Hepatocyte (in vitro differentiated cells): ENCODE results near the gene APOA1. TPM values are rescaled to one million over a fixed set of nuclear protein-coding genes. Genes with fewer than 3 reads are reported as not detected.
A peak's percentile ranks its signal among the peaks of the same experiment; 100 is the strongest.

Source experiments
- DNase-seq: peaks from one replicate; pipeline ENCODE4 v3.0.0-alpha.2; 2016; ENCODE audit warnings: low spot score
- H2AFZ ChIP-seq: fragments of 200-600 bp; sonication (generic); 2 replicates; pipeline ENCODE4 v1.6.0; 2016; ENCODE audit warnings: antibody characterized with exemption, mild to moderate bottlenecking
- H3K27ac ChIP-seq: fragments of 200-600 bp; sonication (generic); 2 replicates; pipeline ENCODE4 v1.5.1; 2016; ENCODE audit warnings: mild to moderate bottlenecking
- H3K27me3 ChIP-seq: fragments of 200-600 bp; sonication (generic); 2 replicates; pipeline ENCODE4 v1.6.1; 2016
- H3K36me3 ChIP-seq: fragments of 200-600 bp; sonication (generic); replicated peaks from 2 replicates; pipeline ENCODE4 v1.5.1; 2016; ENCODE audit warnings: low read depth; ENCODE audit not compliant: insufficient read depth
- H3K4me1 ChIP-seq: fragments of 200-600 bp; sonication (generic); 2 replicates; pipeline ENCODE4 v1.5.1; 2016; ENCODE audit warnings: mild to moderate bottlenecking, moderate library complexity; ENCODE audit not compliant: insufficient read depth
- H3K4me2 ChIP-seq: fragments of 200-600 bp; sonication (generic); 2 replicates; pipeline ENCODE4 v1.6.0; 2016
- H3K4me3 ChIP-seq: fragments of 200-600 bp; sonication (generic); 2 replicates; pipeline ENCODE4 v1.5.1; 2016; ENCODE audit warnings: mild to moderate bottlenecking
- H3K79me2 ChIP-seq: fragments of 200-600 bp; sonication (generic); 2 replicates; pipeline ENCODE4 v1.6.0; 2017; ENCODE audit warnings: mild to moderate bottlenecking
- H3K9me2 ChIP-seq: fragments of 200-600 bp; sonication (generic); replicated peaks from 2 replicates; pipeline ENCODE4 v1.6.0; 2017; ENCODE audit warnings: mild to moderate bottlenecking; ENCODE audit not compliant: insufficient read depth
- H3K9me3 ChIP-seq: fragments of 200-600 bp; sonication (generic); 2 replicates; pipeline ENCODE4 v1.5.1; 2016; ENCODE audit warnings: low read depth, mild to moderate bottlenecking
- H4K20me1 ChIP-seq: fragments of 200-600 bp; sonication (generic); 2 replicates; pipeline ENCODE4 v1.6.0; 2016; ENCODE audit warnings: mild to moderate bottlenecking; ENCODE audit not compliant: insufficient read depth, poor library complexity, severe bottlenecking
- CTCF ChIP-seq: fragments of 200-600 bp; sonication (generic); IDR thresholded peaks from 2 replicates; pipeline ENCODE4 v1.5.1; 2016; ENCODE audit warnings: antibody characterized with exemption, mild to moderate bottlenecking; ENCODE audit not compliant: poor library complexity
- EZH2 ChIP-seq: fragments of 200-600 bp; sonication (generic); IDR thresholded peaks from 2 replicates; pipeline ENCODE4 v1.6.1; 2016; ENCODE audit warnings: antibody characterized with exemption, mild to moderate bottlenecking, borderline replicate concordance
- EZH2phosphoT487 ChIP-seq: fragments of 200-600 bp; sonication (generic); IDR thresholded peaks from one replicate; pipeline ENCODE4 v1.6.1; 2018; ENCODE audit warnings: antibody characterized with exemption, mild to moderate bottlenecking, low read depth, moderate library complexity; ENCODE audit not compliant: unreplicated experiment, severe bottlenecking
- WGBS: methylation state at CpG from one replicate; pipeline ENCODE4 v1.1.6; 2016; ENCODE audit warnings: low lambda C conversion rate; ENCODE audit errors: missing lambda C conversion rate; 5-methylcytosine and 5-hydroxymethylcytosine counted together
- polyA plus RNA-seq: library from polyadenylated mRNA; unstranded; fragments of >200 nt; fragmentation: Nextera tagmentation; extraction: Ambion mirVana; gene quantifications from 2 replicates; pipeline ENCODE4 v1.2.1, GENCODE V29; 2016
- total RNA-seq: library from RNA; depleted of rRNA; stranded (reverse); fragments of >200 nt; gene quantifications from 2 replicates; pipeline ENCODE4 v1.2.3, GENCODE V29; 2014

Gene APOA1
- total and polyA plus RNA-seq, 2 experiments from 2014 or later = 4,253 to 7,624 TPM

- peaks cover 42% of the 10 kb centered on the region for H3K4me1 ChIP-seq
- 75% methylated on average over 22 of the region's 22 CpGs for WGBS
Observed at GRCh38 chr11:116825854-116826750, 11.3 kb downstream of the APOA1 start.

GRCh38 chr11:116825434-116825833, 12.0 kb downstream of the APOA1 start:
- Histone ChIP-seq H3K36me3 (no peaks in the 10 kb centered on the region), H3K27ac (no peak overlapping the region)
- DNase-seq = no peak

More at GRCh38 chr11:116825854-116826750, 11.3 kb downstream of the APOA1 start:
- H3K4me2 ChIP-seq = no peak overlapping the region
- no peaks in the 10 kb centered on the region for H3K9me2 ChIP-seq
- no peak overlapping the region for H2AFZ ChIP-seq
- H3K36me3 ChIP-seq = no peaks in the 10 kb centered on the region
- H3K4me3 ChIP-seq = no peak overlapping the region
- no peak for TF ChIP-seq EZH2phosphoT487
- no peak for TF ChIP-seq CTCF
- no peak for TF ChIP-seq EZH2
- H4K20me1 ChIP-seq = no peaks in the 10 kb centered on the region
- no peaks in the 10 kb centered on the region for H3K79me2 ChIP-seq
- peak overlapping the region; percentile 95 for H3K27ac ChIP-seq
- no peaks in the 10 kb centered on the region for H3K9me3 ChIP-seq
- no peaks in the 10 kb centered on the region for H3K27me3 ChIP-seq
- no peak for DNase-seq

GRCh38 chr11:116823031-116823843, 14.2 kb downstream of the APOA1 start, which contains the start of gene APOA4:
Gene APOA4, minus strand, starts transcription at chr11:116823304. Its CDS starts 113 bp downstream, at chr11:116823191.
- Histone ChIP-seq H3K4me2 (peak within 1 kb of the TSS; percentile 33), H3K9me2 (no peaks in the 10 kb centered on the region), H3K4me3 (no peak within 1 kb of the TSS), H2AFZ (peak within 1 kb of the TSS; percentile 26), H3K9me3 (no peaks in the 10 kb centered on the region), H3K36me3 (no peaks in the 10 kb centered on the region), H3K27me3 (no peaks in the 10 kb centered on the region), H3K4me1 (peaks cover 22% of the 10 kb centered on the region), H3K27ac (peak within 1 kb of the TSS; percentile 68), H3K79me2 (no peaks in the 10 kb centered on the region), H4K20me1 (no peaks in the 10 kb centered on the region)
- no peak for DNase-seq
- 62% methylated on average over 16 of the region's 16 CpGs for WGBS
- TF ChIP-seq CTCF (no peak), EZH2phosphoT487 (no peak), EZH2 (no peak)

More at GRCh38 chr11:116825434-116825833, 12.0 kb downstream of the APOA1 start:
- TF ChIP-seq CTCF (no peak), EZH2phosphoT487 (no peak), EZH2 (no peak)
- H3K9me2 ChIP-seq = no peaks in the 10 kb centered on the region
- no peaks in the 10 kb centered on the region for H3K79me2 ChIP-seq
- no peaks in the 10 kb centered on the region for H3K9me3 ChIP-seq
- no peak overlapping the region for H3K4me3 ChIP-seq
- WGBS = 79% methylated on average over 5 of the region's 5 CpGs
- no peak overlapping the region for H2AFZ ChIP-seq
- H4K20me1 ChIP-seq = no peaks in the 10 kb centered on the region
- H3K4me1 ChIP-seq = peaks cover 42% of the 10 kb centered on the region
- H3K4me2 ChIP-seq = no peak overlapping the region
- no peaks in the 10 kb centered on the region for H3K27me3 ChIP-seq
